Mucosa of gallbladder (tissue), 1 donor: ENCODE results near the gene DAGLA. TPM values are rescaled to one million over a fixed set of nuclear protein-coding genes. Genes with fewer than 3 reads are reported as not detected.
A peak's percentile ranks its signal among the peaks of the same experiment; 100 is the strongest.
"Not testable (repeated sequence)": the region's sequence is repeated elsewhere in the genome, so short reads cannot be mapped to it uniquely, and the experiment has no call there.

Experiments used
- DNase-seq: peaks from one replicate; pipeline ENCODE4 v3.0.0-alpha.2; 2020; ENCODE audit warnings: low spot score
- total RNA-seq: library from RNA; stranded (reverse); gene quantifications from one replicate; pipeline ENCODE4 v1.2.1, GENCODE V29; 2021
- donor health status: DM: no; HTN: no; CAD: no.

Gene DAGLA
- 10.6 TPM for total RNA-seq

- peak; percentile 53 for DNase-seq
Observed at GRCh38 chr11:61679893-61680621, at the start of gene DAGLA. TSS of gene DAGLA (plus strand) at chr11:61680391. CDS start at chr11:61720156, 39,765 bp downstream.

GRCh38 chr11:61632096-61632495 is 48.1 kb upstream of the DAGLA start:
- no peak for DNase-seq

- DNase-seq = no peak
Observed at GRCh38 chr11:61635304-61635703, 44.9 kb upstream of the DAGLA start.

- no peak for DNase-seq
Observed at GRCh38 chr11:61635787-61636186, 44.4 kb upstream of the DAGLA start.

GRCh38 chr11:61636676-61637075 is 43.5 kb upstream of the DAGLA start:
- DNase-seq = no peak

- no peak for DNase-seq
Observed at GRCh38 chr11:61637277-61637676, 42.9 kb upstream of the DAGLA start.

GRCh38 chr11:61639816-61640443 is 40.3 kb upstream of the DAGLA start:
- DNase-seq = no peak

GRCh38 chr11:61642162-61642561 is 38.0 kb upstream of the DAGLA start:
- no peak for DNase-seq

- DNase-seq = no peak
Observed at GRCh38 chr11:61645179-61645868, 34.9 kb upstream of the DAGLA start.

GRCh38 chr11:61647529-61647928 is 32.7 kb upstream of the DAGLA start:
- DNase-seq = no peak

- no peak for DNase-seq
Observed at GRCh38 chr11:61650781-61651571, 29.2 kb upstream of the DAGLA start.

GRCh38 chr11:61652135-61652534 is 28.1 kb upstream of the DAGLA start:
- DNase-seq = no peak

- DNase-seq = peak; percentile 46
Observed at GRCh38 chr11:61654397-61654829, 25.8 kb upstream of the DAGLA start.

GRCh38 chr11:61655266-61656159 is 24.7 kb upstream of the DAGLA start:
- DNase-seq = not testable (repeated sequence)

- no peak for DNase-seq
Observed at GRCh38 chr11:61656347-61657077, 23.7 kb upstream of the DAGLA start.

- peak; percentile 32 for DNase-seq
Observed at GRCh38 chr11:61657566-61658290, 22.5 kb upstream of the DAGLA start.

GRCh38 chr11:61659413-61660196 is 20.6 kb upstream of the DAGLA start:
- no peak for DNase-seq

GRCh38 chr11:61660997-61661396 is 19.2 kb upstream of the DAGLA start:
- not testable (repeated sequence) for DNase-seq
